GM12891 (cell line): ENCODE results near the gene OSM.

Source experiments
- POLR2A ChIP-seq: IDR thresholded peaks from 2 replicates; pipeline ENCODE4 v1.6.1; 2011; ENCODE audit warnings: low read depth, low read length, control low read depth
- SPI1 ChIP-seq: IDR thresholded peaks from 2 replicates; pipeline ENCODE4 v1.6.1; 2011; ENCODE audit warnings: low read depth, low read length, control low read depth
- TAF1 ChIP-seq: IDR thresholded peaks from 2 replicates; pipeline ENCODE4 v1.6.1; 2011; ENCODE audit warnings: low read depth, low read length, control low read depth

GRCh38 chr22:30294830-30295229 lies 28.2 kb upstream of the OSM start:
- TF ChIP-seq TAF1, result no peak
- no peak for TF ChIP-seq SPI1
- no peak for TF ChIP-seq POLR2A
